Tracheal epithelial cell (primary cell): ENCODE results near the gene STX1B. TPM values are rescaled to one million over a fixed set of nuclear protein-coding genes. Genes with fewer than 3 reads are reported as not detected.

Experiments
- total RNA-seq: library from RNA; depleted of rRNA; stranded (reverse); fragments of >200 nt; gene quantifications from 2 replicates; pipeline ENCODE4 v1.2.1, GENCODE V29; 2014

Gene STX1B
- 0.72 TPM in 1 of 2 replicates, not detected in the other for total RNA-seq

DNA sequence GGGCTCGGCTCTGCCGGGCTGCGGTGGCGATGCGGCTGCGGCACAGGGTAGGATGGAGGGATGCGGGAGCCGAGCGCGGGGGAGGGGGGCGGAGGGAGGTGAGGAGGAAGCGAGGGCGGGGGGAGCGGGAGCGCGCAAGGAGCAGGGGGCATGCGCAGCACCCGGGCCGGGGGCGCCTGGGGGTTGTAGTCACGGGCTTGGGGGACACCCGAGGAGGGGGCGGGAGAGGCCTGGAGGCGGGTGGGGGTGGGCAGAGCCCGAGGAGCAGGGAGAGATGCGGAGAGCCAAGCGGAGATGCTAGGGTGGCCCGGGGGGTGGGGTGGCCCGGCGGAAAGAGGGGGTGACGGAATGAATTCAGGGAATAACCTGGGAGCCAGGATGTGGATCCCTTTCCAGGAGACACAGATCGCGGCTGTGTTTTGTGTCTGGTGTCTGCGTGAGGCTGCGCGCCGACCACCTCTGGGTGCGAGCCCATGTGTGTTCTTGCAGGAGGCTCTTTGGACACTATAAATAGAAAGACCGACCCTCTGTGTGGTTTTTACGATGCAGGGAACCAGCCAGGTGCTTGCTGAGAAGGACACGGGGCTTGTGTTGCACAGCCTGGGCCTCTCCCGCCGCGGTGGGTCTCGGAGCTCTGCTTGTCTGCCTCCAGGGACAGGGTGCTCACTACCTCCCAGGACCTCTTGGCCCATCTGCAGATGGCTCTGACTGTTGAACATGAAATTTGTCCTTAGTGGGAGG lies at the start of gene STX1B:
Gene STX1B, minus strand, starts transcription at position 54 of the 741 bp plus-strand sequence. CDS start 242 bp downstream, outside the sequence.

DNA sequence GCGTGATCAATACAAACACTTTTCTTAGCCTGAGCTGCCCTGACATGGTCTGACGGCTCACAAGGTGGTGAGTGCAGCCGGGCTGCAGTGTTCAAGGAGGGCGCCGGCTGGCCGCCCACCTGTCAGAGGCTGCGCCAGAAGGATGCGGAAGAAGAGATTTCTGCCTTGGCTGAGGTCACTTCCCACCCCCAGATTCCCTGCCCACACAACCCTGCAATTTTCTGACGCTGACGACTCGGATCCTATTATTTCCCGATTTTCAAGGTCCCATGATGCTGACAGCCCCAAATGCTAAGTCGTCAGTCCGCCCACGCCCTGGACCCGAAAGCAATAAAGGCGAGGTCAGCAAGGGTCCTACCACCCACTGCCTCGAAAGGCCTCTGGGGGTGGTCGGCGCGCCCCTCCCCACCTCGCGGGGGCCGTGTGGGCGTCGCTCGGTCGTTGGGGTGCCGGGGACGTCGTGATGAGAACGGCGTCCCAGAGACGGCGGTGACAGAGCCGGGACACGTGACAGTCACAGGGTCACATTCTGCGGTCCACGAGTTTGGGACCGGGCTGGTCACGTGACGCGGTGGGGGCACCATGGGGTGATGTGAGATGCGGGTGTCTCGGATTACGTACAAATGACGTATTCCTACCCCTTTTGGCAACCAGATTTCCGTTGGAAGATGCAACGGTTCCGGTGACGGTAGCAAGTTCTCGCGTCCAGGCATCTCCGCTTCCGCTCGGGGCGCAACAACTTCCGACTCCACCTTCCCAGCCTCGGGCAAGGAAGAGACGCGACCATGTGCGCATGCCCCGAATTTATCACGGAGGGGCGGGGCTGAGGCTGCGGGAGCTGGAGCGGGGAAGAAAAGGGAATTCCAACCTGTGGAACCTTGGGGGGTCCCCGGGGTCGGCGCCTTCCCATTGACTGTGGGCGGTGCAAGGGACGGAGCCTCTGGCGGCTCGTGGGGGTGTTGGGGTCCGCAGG lies 22.6 kb upstream of the STX1B start, which contains the start of gene STX4:
Gene STX4, plus strand, starts transcription at position 823 of the 973 bp plus-strand sequence. CDS start 248 bp downstream, outside the sequence.

DNA sequence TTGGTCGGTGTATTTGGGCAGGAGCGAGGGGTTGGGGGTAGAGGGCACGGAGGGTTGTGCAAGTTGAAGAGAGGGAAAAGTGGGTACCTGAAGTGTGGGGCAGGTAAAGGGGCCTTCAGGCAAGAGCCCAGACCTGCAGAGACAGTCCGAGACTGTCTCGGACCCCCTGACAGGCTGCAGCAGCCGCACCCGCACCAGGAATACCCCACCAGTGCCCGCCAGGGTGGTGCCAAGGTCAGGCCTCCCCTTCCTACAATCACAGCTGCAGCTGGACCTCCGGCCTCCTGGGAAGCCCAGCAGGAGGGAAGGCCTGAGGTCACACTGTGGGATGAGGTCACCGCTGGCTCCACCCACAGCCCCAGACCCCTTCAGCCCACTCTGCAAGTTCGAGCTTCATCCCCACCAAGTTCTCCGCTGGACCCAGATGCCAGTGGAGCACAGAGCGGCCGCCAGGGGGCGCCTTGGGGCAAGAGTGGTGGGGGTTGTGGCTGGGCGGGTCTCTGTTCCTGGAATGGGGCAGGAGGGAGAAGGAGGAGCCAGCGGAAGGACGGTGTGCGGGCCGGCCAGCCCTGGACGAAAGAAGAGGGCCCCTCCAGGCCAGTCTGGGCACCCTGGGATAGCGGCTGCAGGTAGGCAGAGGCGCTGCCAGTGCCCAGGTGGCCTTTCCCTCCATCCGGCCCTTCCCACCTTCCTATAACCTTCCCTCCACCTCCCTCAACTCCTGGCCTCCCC lies 25.6 kb downstream of the STX1B start, which contains the start of gene HSD3B7:
Gene HSD3B7, plus strand, starts transcription at position 539 of the 732 bp plus-strand sequence. CDS start 452 bp downstream, outside the sequence.

DNA sequence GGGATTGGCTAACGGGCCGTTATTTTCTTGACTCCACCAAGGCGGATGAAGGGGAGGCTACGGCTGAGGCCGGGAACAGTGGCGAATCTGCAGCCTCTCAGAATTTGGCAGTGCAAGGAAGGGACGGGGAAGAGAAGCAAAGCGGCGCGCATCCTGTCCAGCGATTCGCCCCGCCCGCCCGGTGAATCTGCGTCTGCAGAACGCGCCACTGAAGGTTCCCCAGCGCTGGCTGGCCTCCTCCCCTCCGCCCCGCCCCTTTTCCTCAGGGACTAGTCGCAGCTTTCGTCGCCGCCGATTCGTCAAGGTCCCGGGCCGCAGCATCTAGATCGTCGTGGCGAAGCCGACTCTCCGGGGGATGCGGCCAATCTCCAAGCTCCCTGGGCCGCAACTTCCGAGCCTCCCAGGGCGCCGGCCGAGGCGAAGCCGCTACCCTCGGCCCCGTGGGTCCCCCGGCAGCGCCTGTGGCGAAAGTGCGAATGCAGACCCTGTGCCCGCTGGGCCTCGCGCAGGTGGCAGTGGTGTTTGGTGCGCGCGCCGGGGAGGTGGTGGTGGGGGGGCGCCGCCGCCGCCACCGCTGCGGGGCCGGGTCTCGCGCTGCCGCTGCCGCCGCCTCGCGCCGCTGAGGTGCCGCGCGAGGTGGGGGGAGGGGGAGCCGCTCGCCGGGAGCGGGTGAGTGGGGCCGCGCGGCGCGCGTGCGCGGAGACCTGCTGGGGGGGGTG lies 52.8 kb downstream of the STX1B start, which contains the start of gene SETD1A:
Gene SETD1A, plus strand, starts transcription at position 299 of the 719 bp plus-strand sequence. CDS start 978 bp downstream, outside the sequence.

DNA sequence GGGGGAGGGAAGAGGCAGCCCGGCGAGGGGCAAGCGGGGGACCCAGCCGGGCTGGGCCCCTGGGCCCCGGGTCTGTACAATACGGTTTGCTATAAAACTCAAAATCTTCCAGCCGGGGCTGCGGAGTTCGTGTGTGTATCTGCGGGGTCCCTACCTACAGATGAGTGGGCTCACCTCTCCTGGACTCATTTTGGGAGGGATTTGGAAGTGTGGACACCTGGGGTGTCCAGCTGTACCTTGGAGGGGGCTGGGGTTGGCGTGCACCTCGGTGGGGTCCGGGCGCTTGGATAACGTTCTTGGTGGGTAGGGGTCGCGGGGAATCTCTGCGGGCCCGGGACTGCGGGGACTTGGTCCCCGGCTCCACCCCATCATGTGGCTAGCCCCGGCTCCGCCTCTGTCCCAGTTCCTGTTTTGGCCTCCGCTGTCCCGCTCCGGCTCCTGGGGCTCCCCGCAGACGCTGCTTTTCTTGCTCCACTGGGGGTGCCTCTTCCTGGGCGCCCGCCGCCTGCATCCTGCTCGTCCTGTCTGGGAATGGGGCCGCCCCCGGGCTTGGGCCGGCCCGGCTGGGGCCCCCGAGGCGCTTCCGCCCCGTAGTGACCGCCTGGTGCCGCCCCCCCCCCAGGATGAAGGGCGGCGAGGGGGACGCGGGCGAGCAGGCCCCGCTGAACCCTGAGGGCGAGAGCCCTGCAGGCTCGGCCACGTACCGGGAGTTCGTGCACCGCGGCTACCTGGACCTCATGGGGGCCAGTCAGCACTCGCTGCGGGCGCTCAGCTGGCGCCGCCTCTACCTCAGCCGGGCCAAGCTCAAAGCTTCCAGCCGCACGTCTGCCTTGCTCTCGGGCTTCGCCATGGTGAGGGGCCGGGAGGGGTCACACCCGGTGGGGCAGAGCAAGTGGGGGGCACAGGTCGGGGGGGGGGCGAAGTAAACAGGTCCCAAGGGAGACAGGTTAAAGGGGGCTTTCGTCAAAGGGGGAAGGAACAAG lies 61.5 kb downstream of the STX1B start, which contains the start of gene ORAI3:
Gene ORAI3, plus strand, starts transcription at position 402 of the 983 bp plus-strand sequence. Its CDS starts 222 bp downstream, at position 624.

Other genes with a start within 250 kb of the STX1B start
- gene CFAP119, start 248.6 kb downstream of the STX1B start, total RNA-seq: 1.4 TPM in 1 of 2 replicates, not detected in the other
- gene RNF40, start 248.3 kb downstream of the STX1B start, total RNA-seq: 50.3 and 56.6 TPM in 2 replicates
- gene ZNF629, start 223.4 kb downstream of the STX1B start, total RNA-seq: 5.5 and 6.6 TPM in 2 replicates
- 28.8 and 34.7 TPM in 2 replicates for gene BCL7C, start 116.6 kb downstream of the STX1B start, total RNA-seq
- 0.64 and 0.96 TPM in 2 replicates for gene CTF1, start 114.0 kb downstream of the STX1B start, total RNA-seq
- 16.2 and 30.6 TPM in 2 replicates for gene FBXL19, start 87.1 kb downstream of the STX1B start, total RNA-seq
- 24.3 and 48.8 TPM in 2 replicates for gene ORAI3, start 61.6 kb downstream of the STX1B start, total RNA-seq
- 0.96 and 1.5 TPM in 2 replicates for gene SETD1A, start 52.9 kb downstream of the STX1B start, total RNA-seq
- gene HSD3B7, start 25.4 kb downstream of the STX1B start, total RNA-seq: 14.1 and 25.5 TPM in 2 replicates
- gene STX4, start 22.9 kb upstream of the STX1B start, total RNA-seq: 7.5 and 13.3 TPM in 2 replicates
- 6.4 and 7.0 TPM in 2 replicates for gene ZNF668, start 63.6 kb upstream of the STX1B start, total RNA-seq
- gene ZNF646, start 63.8 kb upstream of the STX1B start, total RNA-seq: 11.3 and 12.8 TPM in 2 replicates
- gene PRSS53, start 78.3 kb upstream of the STX1B start, total RNA-seq: 0.64 and 0.96 TPM in 2 replicates
- 41.1 and 75.7 TPM in 2 replicates for gene VKORC1, start 84.2 kb upstream of the STX1B start, total RNA-seq
- gene BCKDK, start 97.7 kb upstream of the STX1B start, total RNA-seq: 11.7 and 20.7 TPM in 2 replicates
- 52.3 and 61.0 TPM in 2 replicates for gene KAT8, start 107.0 kb upstream of the STX1B start, total RNA-seq
- gene PRSS8, start 125.1 kb upstream of the STX1B start, total RNA-seq: 31.5 and 33.0 TPM in 2 replicates
- gene PRSS36, start 139.4 kb upstream of the STX1B start, total RNA-seq: 1.9 and 2.8 TPM in 2 replicates
- gene FUS, start 169.5 kb upstream of the STX1B start, total RNA-seq: 19.6 and 40.7 TPM in 2 replicates
- gene PYCARD, start 192.1 kb upstream of the STX1B start, total RNA-seq: 235 and 267 TPM in 2 replicates
- not detected in 2 replicates for gene TRIM72, start 203.5 kb upstream of the STX1B start, total RNA-seq
- not detected in 2 replicates for gene PYDC1, start 206.5 kb upstream of the STX1B start, total RNA-seq
- gene ITGAM, start 249.3 kb upstream of the STX1B start, total RNA-seq: under 0.01 TPM in 1 of 2 replicates, not detected in the other